Measurements from ENCODE around the gene DNAH6. TPM values are rescaled to one million over a fixed set of nuclear protein-coding genes. Genes with fewer than 3 reads are reported as not detected.

The DNAH6 gene
- polyA plus RNA-seq, 3 donors, result 0.04 TPM; not detected in 2

GRCh38 chr2:84628486-84628885 is 112.2 kb downstream of the DNAH6 start:
- Histone ChIP-seq H4K20me1 (ENCODE audit: insufficient read depth, low read length) (no peaks in the 10 kb centered on the region), H3K36me3 (replicated peaks in 1 of 2; ENCODE audit: control insufficient read depth in 1 of 2, insufficient read depth in 2 of 2, low read length in 2 of 2) (no peaks in the 10 kb centered on the region), H2AFZ (ENCODE audit: insufficient read depth, low read depth, low read length, poor library complexity, severe bottlenecking) (no peak overlapping the region), H3K27me3 (ENCODE audit: control insufficient read depth in 2 of 2, insufficient read depth in 2 of 2, low read length in 2 of 2) (no peaks in the 10 kb centered on the region), H3K79me2 (ENCODE audit: insufficient read depth, low read length) (no peaks in the 10 kb centered on the region), H3K4me1 (ENCODE audit: control insufficient read depth in 1 of 2, insufficient read depth in 2 of 2, low read length in 2 of 2) (no peaks in the 10 kb centered on the region), H3K9ac (ENCODE audit: insufficient read depth, low read length, poor library complexity, severe bottlenecking) (no peak overlapping the region), H3K9me3 (replicated peaks in 1 of 2; ENCODE audit: control insufficient read depth in 1 of 2, insufficient read depth in 1 of 2, low read length in 2 of 2) (no peaks in the 10 kb centered on the region), H3K4me2 (replicated peaks; ENCODE audit: extremely low read depth, low read length, poor library complexity, severe bottlenecking) (no peak overlapping the region), H3K4me3 (replicated peaks in 1 of 3; ENCODE audit: low read depth in 2 of 3, low read length in 3 of 3) (no peak overlapping the region), H3K27ac (ENCODE audit: low read depth in 1 of 2, low read length in 2 of 2) (no peak overlapping the region)
- Mint-ChIP-seq H3K36me3 (no peaks in the 10 kb centered on the region), H3K4me3 (no peak overlapping the region), H3K4me1 (no peaks in the 10 kb centered on the region), H3K27ac (no peak overlapping the region), H3K9me3 (peaks cover 0 to 1% (median 0%) of the 10 kb centered on the region in 7 donors), H3K27me3 (ENCODE audit: low read depth in 3 of 3) (peaks cover 0 to 2% (median 1%) of the 10 kb centered on the region in 3 donors)
- DNase-seq, result no peak
- intact Hi-C loops (cut with micrococcal nuclease), result no loop called here
- no peak for TF ChIP-seq CTCF (IDR thresholded peaks at IDR 0.05)
- no CpG with 5 or more reads among the region's 2 CpGs for WGBS (ENCODE audit: insufficient coverage)

- H3K36me3 ChIP-seq (replicated peaks in 1 of 2; ENCODE audit: control insufficient read depth in 1 of 2, insufficient read depth in 2 of 2, low read length in 2 of 2), result no peaks in the 10 kb centered on the region
- intact Hi-C loops (cut with micrococcal nuclease), result no loop called here
- no peak overlapping the region for H3K27ac ChIP-seq (ENCODE audit: low read depth in 1 of 2, low read length in 2 of 2)
- no peaks in the 10 kb centered on the region for H4K20me1 ChIP-seq (ENCODE audit: insufficient read depth, low read length)
- no peak for TF ChIP-seq CTCF (IDR thresholded peaks at IDR 0.05)
- no peaks in the 10 kb centered on the region for H3K9me3 ChIP-seq (replicated peaks in 1 of 2; ENCODE audit: control insufficient read depth in 1 of 2, insufficient read depth in 1 of 2, low read length in 2 of 2)
- peaks cover 0 to 4% (median 1%) of the 10 kb centered on the region in 3 donors for H3K27me3 Mint-ChIP-seq (ENCODE audit: low read depth in 3 of 3)
- DNase-seq, result no peak
- H3K27ac Mint-ChIP-seq, result no peak overlapping the region
- no peak overlapping the region for H3K4me3 Mint-ChIP-seq
- no peaks in the 10 kb centered on the region for H3K27me3 ChIP-seq (ENCODE audit: control insufficient read depth in 2 of 2, insufficient read depth in 2 of 2, low read length in 2 of 2)
- no peaks in the 10 kb centered on the region for H3K36me3 Mint-ChIP-seq
- H3K9ac ChIP-seq (ENCODE audit: insufficient read depth, low read length, poor library complexity, severe bottlenecking), result no peak overlapping the region
- no peak overlapping the region for H3K4me3 ChIP-seq (replicated peaks in 1 of 3; ENCODE audit: low read depth in 2 of 3, low read length in 3 of 3)
- H3K9me3 Mint-ChIP-seq, result peaks cover 0 to 1% (median 0%) of the 10 kb centered on the region in 7 donors
- H2AFZ ChIP-seq (ENCODE audit: insufficient read depth, low read depth, low read length, poor library complexity, severe bottlenecking), result no peak overlapping the region
- H3K4me1 Mint-ChIP-seq, result no peaks in the 10 kb centered on the region
- no peaks in the 10 kb centered on the region for H3K79me2 ChIP-seq (ENCODE audit: insufficient read depth, low read length)
- H3K4me2 ChIP-seq (replicated peaks; ENCODE audit: extremely low read depth, low read length, poor library complexity, severe bottlenecking), result no peak overlapping the region
- H3K4me1 ChIP-seq (ENCODE audit: control insufficient read depth in 1 of 2, insufficient read depth in 2 of 2, low read length in 2 of 2), result no peaks in the 10 kb centered on the region
Observed at GRCh38 chr2:84629550-84629949, 113.3 kb downstream of the DNAH6 start.
